Measurements from ENCODE around the gene EVPL. TPM values are rescaled to one million over a fixed set of nuclear protein-coding genes. Genes with fewer than 3 reads are reported as not detected.

EVPL gene
- total and polyA plus RNA-seq, 2 donors (not counting 3 experiments of a cell fraction or from before 2014, with no cell fraction given), result not detected

GRCh38 chr17:76014100-76014924, 12.8 kb downstream of the EVPL start:
- H3K79me2 ChIP-seq (ENCODE audit: control insufficient read depth, insufficient read depth, low read length), result no peaks in the 10 kb centered on the region
- H4K20me1 ChIP-seq (replicated peaks; ENCODE audit: control insufficient read depth, extremely low read depth, insufficient read depth, low read length), result no peaks in the 10 kb centered on the region
- H3K36me3 ChIP-seq (ENCODE audit: control insufficient read depth in 2 of 2, extremely low read depth in 1 of 2, insufficient read depth in 2 of 2, low read length in 2 of 2), result no peaks in the 10 kb centered on the region
- ChIA-PET CTCF (interaction anchor here (0.6 to 3.4 kb wide), 58 partner anchors 8 to 285 kb away, joined by 3 to 31 read pairs (median 5); partner anchors contain the start of genes CDK3, EVPL, EXOC7 and FBF1), POLR2A (no interaction called here)
- TF ChIP-seq MYC (IDR thresholded peaks at IDR 0.05; ENCODE audit: low read depth, low read length), result no peak
- TF ChIP-seq POLR2A (IDR thresholded peaks at IDR 0.05; ENCODE audit: low read depth, low read length), result no peak
- TF ChIP-seq JUN (IDR thresholded peaks at IDR 0.05; ENCODE audit: borderline replicate concordance, insufficient read depth, insufficient read length, low read depth), result no peak
- no peak for TF ChIP-seq POLR2AphosphoS5 (IDR thresholded peaks at IDR 0.05; ENCODE audit: insufficient read depth, low read depth, low read length)
- TF ChIP-seq CTCF (IDR thresholded peaks at IDR 0.05; ENCODE audit: extremely low read depth in 1 of 2, insufficient read depth in 1 of 2, low read depth in 1 of 2, low read length in 2 of 2), result peak; percentile 89 to 99
- dilution Hi-C loops (cut with MboI; ENCODE audit: extremely low pct_ligation_motif_present, low sequenced_read_pairs) (no loop called here), intact Hi-C loops (cut with micrococcal nuclease) (loop anchor here (5.0 to 10.0 kb wide), 4 partner anchors 63 to 260 kb away; partner anchors contain the start of gene ZACN)
- H3K4me1 ChIP-seq (ENCODE audit: control insufficient read depth, extremely low read depth, insufficient read depth, low read length), result no peaks in the 10 kb centered on the region
- FAIRE-seq (peak; percentile 72), DNase-seq (ENCODE audit: low read depth, low spot score) (peak; percentile 59)
- no peaks in the 10 kb centered on the region for H3K27me3 ChIP-seq (ENCODE audit: control insufficient read depth in 2 of 2, insufficient read depth in 2 of 2, low read length in 2 of 2)
- H3K27ac ChIP-seq (ENCODE audit: insufficient read depth, low read depth, low read length), result no peak overlapping the region
- H3K9me1 ChIP-seq (replicated peaks; ENCODE audit: control insufficient read depth, extremely low read depth, insufficient read depth, low read length), result no peaks in the 10 kb centered on the region
- H3K4me3 ChIP-seq (replicated peaks in 1 of 3; ENCODE audit: insufficient read depth in 1 of 3, low read depth in 1 of 3, low read length in 3 of 3), result no peak overlapping the region
- no TSS peak for BruUV-seq (replicated peaks)
- H3K9ac ChIP-seq (replicated peaks; ENCODE audit: extremely low read depth, insufficient read depth, low read length), result no peak overlapping the region
- H3K4me2 ChIP-seq (ENCODE audit: insufficient read depth, low read length), result no peak overlapping the region
- H3K9me3 ChIP-seq (replicated peaks; ENCODE audit: control insufficient read depth, insufficient read depth, low read length), result no peaks in the 10 kb centered on the region
- no peak overlapping the region for H2AFZ ChIP-seq (ENCODE audit: low read depth, low read length)
